T-helper 1 cell treated with Interleukin-12 subunit alpha and Interleukin-12 subunit beta and Interleukin-4 antibody, amounts not matched to agents 30 μg/mL and 1 μg/mL, for 36 hours (primary cell): ENCODE measurements around the gene MYH2.

Experiments used
- H3K27ac Mint-ChIP-seq: one replicate; pipeline ENCODE4 v1.8.0; 2021; ENCODE audit warnings: mild to moderate bottlenecking, mixed read lengths
- H3K27me3 Mint-ChIP-seq: one replicate; pipeline ENCODE4 v1.8.0; 2021; ENCODE audit warnings: low read depth, mixed read lengths
- H3K36me3 Mint-ChIP-seq: one replicate; pipeline ENCODE4 v1.8.0; 2021; ENCODE audit warnings: low read depth, mixed read lengths
- H3K4me1 Mint-ChIP-seq: one replicate; pipeline ENCODE4 v1.8.0; 2021; ENCODE audit warnings: low read depth, mixed read lengths
- H3K4me3 Mint-ChIP-seq: one replicate; pipeline ENCODE4 v1.8.0; 2021; ENCODE audit warnings: mild to moderate bottlenecking, moderate library complexity, mixed read lengths
- H3K9me3 Mint-ChIP-seq: one replicate; pipeline ENCODE4 v1.8.0; 2021; ENCODE audit warnings: mixed read lengths

MYH2 gene

DNA sequence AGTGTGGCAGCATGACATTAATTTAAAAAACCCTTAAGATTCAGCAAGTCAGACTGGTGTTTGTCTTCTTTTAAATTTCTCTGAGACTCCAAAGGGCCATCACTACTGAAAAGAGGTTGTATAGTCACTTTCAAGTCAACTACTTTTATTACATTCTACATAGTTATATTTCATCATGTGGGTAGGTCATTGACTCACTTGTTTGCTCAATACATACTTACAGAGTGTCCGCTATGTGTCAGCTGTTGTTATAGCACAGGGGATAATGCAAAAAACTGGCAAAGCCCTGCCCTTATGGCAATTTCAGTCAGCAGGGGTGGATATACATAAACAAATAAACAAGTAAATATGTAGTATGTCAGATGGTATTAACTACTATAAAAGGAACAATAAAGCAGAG, 77.6 kb downstream of the MYH2 start:
- H3K27me3 Mint-ChIP-seq, result no peaks in the 10 kb centered on the region
- H3K4me1 Mint-ChIP-seq, result no peaks in the 10 kb centered on the region
- H3K36me3 Mint-ChIP-seq, result no peaks in the 10 kb centered on the region
- no peaks in the 10 kb centered on the region for H3K9me3 Mint-ChIP-seq
- H3K27ac Mint-ChIP-seq, result no peak overlapping the region
- H3K4me3 Mint-ChIP-seq, result no peak overlapping the region
